AG04449 (cell line): ENCODE data around the gene LDLRAD4.

Source experiments
- CTCF ChIA-PET: fragments of 350-600 bp; formaldehyde crosslinking; extraction: SDS; loops from one replicate; lab custom pipeline; 2021; ENCODE audit warnings: antibody characterized with exemption; lab: Yijun Ruan, JAX
- POLR2A ChIA-PET: fragments of 400-600, 350-600 bp; formaldehyde crosslinking; extraction: SDS; loops from one replicate; lab custom pipeline; 2020; ENCODE audit warnings: antibody characterized with exemption, inconsistent platforms; lab: Yijun Ruan, JAX
- DNase-seq: peaks from one replicate; pipeline ENCODE4 v3.0.0-alpha.2; 2010; ENCODE audit warnings: low read depth, low spot score
- H3K4me3 ChIP-seq: 2 replicates; pipeline ENCODE4 v1.5.1; 2011; ENCODE audit warnings: low read depth, mild to moderate bottlenecking, control low read depth, low read length
- CTCF ChIP-seq: IDR thresholded peaks from one replicate; pipeline ENCODE4 v1.5.1; 2011; ENCODE audit warnings: mild to moderate bottlenecking, moderate library complexity, low read length, control low read depth, inconsistent platforms; ENCODE audit not compliant: insufficient read depth; ENCODE audit errors: missing control alignments

The LDLRAD4 gene

GRCh38 chr18:13330996-13331395, 112.4 kb downstream of the LDLRAD4 start:
- no peak overlapping the region for H3K4me3 ChIP-seq
- CTCF ChIA-PET: no interaction called here
- POLR2A ChIA-PET: no interaction called here
- no peak for DNase-seq
- no peak for TF ChIP-seq CTCF

- DNase-seq: no peak
- ChIA-PET POLR2A (no interaction called here), CTCF (no interaction called here)
- TF ChIP-seq CTCF: no peak
- no peak overlapping the region for H3K4me3 ChIP-seq
These were observed 113.3 kb downstream of the LDLRAD4 start for GRCh38 chr18:13331846-13332245.

DNA sequence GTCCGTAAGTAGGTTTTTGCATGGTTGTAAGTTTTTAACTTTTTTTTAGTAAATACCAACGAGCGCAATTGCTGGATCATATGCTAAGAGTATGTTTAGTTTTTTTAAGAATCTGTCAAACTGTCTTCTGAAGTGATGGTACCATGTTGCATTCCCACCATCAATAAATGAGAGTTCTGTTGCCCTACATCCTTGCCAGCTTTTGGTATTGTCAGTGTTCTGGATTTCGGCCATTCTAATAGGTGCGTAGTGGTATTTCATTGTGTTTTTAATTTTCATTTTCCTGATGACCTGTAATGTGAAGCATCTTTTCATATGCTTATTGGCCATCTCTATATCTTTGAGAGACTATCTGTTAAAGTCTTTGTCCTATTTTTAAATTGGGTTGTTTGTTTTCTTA, 114.3 kb downstream of the LDLRAD4 start:
- ChIA-PET POLR2A (no interaction called here), CTCF (no interaction called here)
- H3K4me3 ChIP-seq: no peak overlapping the region
- DNase-seq: no peak
- TF ChIP-seq CTCF: no peak

- ChIA-PET POLR2A (no interaction called here), CTCF (no interaction called here)
- no peak overlapping the region for H3K4me3 ChIP-seq
- no peak for DNase-seq
- TF ChIP-seq CTCF: no peak
These were observed 117.3 kb downstream of the LDLRAD4 start for GRCh38 chr18:13335903-13336302.

DNA sequence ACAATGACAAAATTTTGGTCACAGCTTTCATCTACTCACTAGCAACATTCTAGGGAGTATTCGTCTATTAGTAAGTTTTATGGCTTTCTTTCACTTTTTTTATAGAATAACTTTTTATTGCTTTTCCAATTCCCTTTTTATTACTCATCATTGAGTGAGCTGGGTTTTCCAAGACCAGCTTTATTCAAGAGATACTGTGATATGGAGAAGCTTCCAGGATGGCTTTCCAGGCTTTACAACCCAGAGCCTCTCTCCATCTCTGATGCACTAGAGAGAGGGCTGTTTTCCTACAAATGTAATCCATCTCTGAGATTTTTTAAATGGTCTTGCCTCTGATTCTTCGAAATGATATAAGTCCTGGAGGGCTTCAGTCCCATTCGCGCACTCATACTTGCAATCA, 118.3 kb downstream of the LDLRAD4 start:
- no peak for DNase-seq
- no peak for TF ChIP-seq CTCF
- POLR2A ChIA-PET: no interaction called here
- CTCF ChIA-PET: no interaction called here
- no peak overlapping the region for H3K4me3 ChIP-seq

DNA sequence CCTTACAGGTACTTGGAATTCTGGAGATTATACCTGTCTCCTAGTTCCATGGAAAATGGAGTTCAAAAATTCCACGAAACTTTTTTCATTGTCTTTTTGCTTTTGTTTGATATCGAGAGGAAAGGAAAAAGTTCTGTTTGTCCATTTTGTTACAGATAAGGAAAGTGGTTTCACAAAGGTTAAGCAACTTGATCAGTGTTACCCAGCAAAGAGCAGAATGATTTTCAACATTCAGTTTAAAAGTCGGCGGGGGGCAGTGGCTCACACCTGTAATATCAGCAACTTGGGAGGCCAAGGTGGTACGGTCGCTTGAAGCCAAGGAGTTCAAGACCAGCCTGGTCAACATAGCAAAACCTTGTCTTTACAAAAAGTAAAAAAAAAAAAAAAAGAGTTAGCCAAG, 118.8 kb downstream of the LDLRAD4 start:
- no peak for TF ChIP-seq CTCF
- ChIA-PET POLR2A (no interaction called here), CTCF (no interaction called here)
- no peak overlapping the region for H3K4me3 ChIP-seq
- no peak for DNase-seq

DNA sequence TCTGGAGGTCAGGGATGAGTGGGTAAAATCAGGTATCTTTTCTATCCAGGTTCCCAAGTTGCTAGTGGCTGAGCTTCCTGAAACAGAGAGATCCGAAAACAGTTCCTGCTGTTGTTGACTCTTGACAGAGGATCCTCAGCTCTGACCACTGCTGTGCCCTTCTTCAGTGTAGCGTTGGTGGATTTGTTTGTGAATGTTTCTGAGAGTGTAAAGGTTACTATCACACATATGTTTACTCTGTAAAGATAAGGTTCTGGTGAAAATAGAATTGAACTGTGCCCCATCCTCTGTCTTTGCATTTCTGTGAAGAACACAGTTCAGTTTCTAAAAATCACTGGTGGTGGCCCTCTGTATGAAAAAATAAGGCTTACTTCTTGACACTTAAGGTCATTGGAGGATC, 119.8 kb downstream of the LDLRAD4 start:
- no peak for DNase-seq
- H3K4me3 ChIP-seq: no peak overlapping the region
- ChIA-PET POLR2A (no interaction called here), CTCF (no interaction called here)
- no peak for TF ChIP-seq CTCF
